ENCODE results near the gene SLC6A12.

SLC6A12 gene

GRCh38 chr12:234891-235415, 21.0 kb upstream of the SLC6A12 start:
- no peak for DNase-seq (ENCODE audit: low read depth)

- DNase-seq (ENCODE audit: low read depth): no peak
Measured at GRCh38 chr12:234019-234418, 20.1 kb upstream of the SLC6A12 start.

- DNase-seq (ENCODE audit: low read depth): no peak
Measured at GRCh38 chr12:233615-233968, 19.6 kb upstream of the SLC6A12 start.

- DNase-seq (ENCODE audit: low read depth): no peak
Measured at GRCh38 chr12:232731-233614, 19.0 kb upstream of the SLC6A12 start.

- DNase-seq (ENCODE audit: low read depth): no peak
Measured at GRCh38 chr12:230925-231671, 17.1 kb upstream of the SLC6A12 start.

- no peak for DNase-seq (ENCODE audit: low read depth)
Measured at GRCh38 chr12:229441-230191, 15.7 kb upstream of the SLC6A12 start.

- no peak for DNase-seq (ENCODE audit: low read depth)
Measured at GRCh38 chr12:228846-229200, 14.9 kb upstream of the SLC6A12 start.

- DNase-seq (ENCODE audit: low read depth): no peak
Measured at GRCh38 chr12:227923-228845, 14.2 kb upstream of the SLC6A12 start.

GRCh38 chr12:227286-227915, 13.4 kb upstream of the SLC6A12 start:
- no peak for DNase-seq (ENCODE audit: low read depth)

- DNase-seq (ENCODE audit: low read depth): no peak
Measured at GRCh38 chr12:226401-226800, 12.4 kb upstream of the SLC6A12 start.

GRCh38 chr12:225012-225411, 11.1 kb upstream of the SLC6A12 start:
- no peak for DNase-seq (ENCODE audit: low read depth)

GRCh38 chr12:224330-224729, 10.4 kb upstream of the SLC6A12 start:
- no peak for DNase-seq (ENCODE audit: low read depth)

GRCh38 chr12:223841-224240, 9.9 kb upstream of the SLC6A12 start:
- DNase-seq (ENCODE audit: low read depth): no peak

GRCh38 chr12:221736-222135, 7.8 kb upstream of the SLC6A12 start:
- DNase-seq (ENCODE audit: low read depth): no peak

GRCh38 chr12:220946-221550, 7.1 kb upstream of the SLC6A12 start:
- no peak for DNase-seq (ENCODE audit: low read depth)

- no peak for DNase-seq (ENCODE audit: low read depth)
Measured at GRCh38 chr12:220491-220890, 6.5 kb upstream of the SLC6A12 start.

GRCh38 chr12:219891-220352, 6.0 kb upstream of the SLC6A12 start:
- no peak for DNase-seq (ENCODE audit: low read depth)

GRCh38 chr12:218728-219590, 5.0 kb upstream of the SLC6A12 start:
- DNase-seq (ENCODE audit: low read depth): no peak

- DNase-seq (ENCODE audit: low read depth): no peak
Measured at GRCh38 chr12:218221-218620, 4.3 kb upstream of the SLC6A12 start.
